ENCODE results near the gene UFC1. TPM values are rescaled to one million over a fixed set of nuclear protein-coding genes. Genes with fewer than 3 reads are reported as not detected.

Gene UFC1
- total and polyA plus RNA-seq, 12 donors, result 43.0 to 142 (median 74.9) TPM

DNA sequence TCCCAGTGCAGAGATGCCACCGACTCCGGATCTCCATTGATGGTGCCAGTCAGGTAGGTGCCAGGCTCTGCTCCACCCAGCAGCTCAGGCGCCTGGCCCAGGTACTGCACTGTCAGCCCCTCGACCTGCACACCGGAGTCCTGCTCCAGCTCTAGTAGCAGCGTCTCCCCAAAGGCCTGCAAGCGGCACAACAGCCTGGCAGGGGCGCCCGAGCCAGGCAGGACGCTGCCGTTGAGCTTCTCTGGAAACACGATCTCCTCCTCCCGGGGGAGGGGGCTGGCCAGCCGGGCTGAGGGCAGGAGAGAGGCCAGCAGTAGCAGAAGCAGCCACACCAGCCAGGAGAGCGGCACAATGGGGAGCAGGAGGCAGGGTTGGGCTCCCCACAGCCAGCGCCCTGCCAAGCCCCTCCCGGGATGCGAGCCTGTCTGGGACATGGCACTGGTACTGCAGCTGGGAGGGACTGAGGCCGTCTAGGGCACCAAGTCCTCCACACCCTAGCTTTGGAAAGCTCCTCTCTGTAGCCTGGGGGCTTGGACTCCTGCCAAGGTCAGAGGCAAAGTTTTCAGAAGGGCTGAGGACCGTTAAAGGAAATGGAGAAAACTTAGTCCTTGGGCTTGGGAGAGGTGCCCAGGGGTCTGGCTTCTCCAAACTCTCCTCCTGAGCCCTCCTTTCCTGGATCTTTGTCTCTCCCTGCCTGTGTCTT is 44.6 kb downstream of the UFC1 start:
- Histone ChIP-seq H3K4me3 (peak overlapping the region; percentile 28 to 67 (median 57)), H3K27me3 (no peaks in the 10 kb centered on the region), H3K4me1 (peaks cover 41 to 89% (median 79%) of the 10 kb centered on the region in 9 donors), H3K36me3 (peaks cover 0 to 35% (median 0%) of the 10 kb centered on the region in 9 donors), H3K9me3 (no peaks in the 10 kb centered on the region), H3K27ac (peak overlapping the region; percentile 80 to 100 (median 98))
- intact Hi-C loops (cut with DNase I), result loop anchor here in 4 of 10 donors (10.0 kb wide), 1 partner anchor 186 kb away; no protein-coding TSS in a partner anchor
- ATAC-seq (no peak), DNase-seq (peak in 1 of 2 donors; percentile 62)
- WGBS, 2 donors, result 22 to 25% methylated on average over 20 of the region's 20 CpGs
- TF ChIP-seq, protein P1, sequence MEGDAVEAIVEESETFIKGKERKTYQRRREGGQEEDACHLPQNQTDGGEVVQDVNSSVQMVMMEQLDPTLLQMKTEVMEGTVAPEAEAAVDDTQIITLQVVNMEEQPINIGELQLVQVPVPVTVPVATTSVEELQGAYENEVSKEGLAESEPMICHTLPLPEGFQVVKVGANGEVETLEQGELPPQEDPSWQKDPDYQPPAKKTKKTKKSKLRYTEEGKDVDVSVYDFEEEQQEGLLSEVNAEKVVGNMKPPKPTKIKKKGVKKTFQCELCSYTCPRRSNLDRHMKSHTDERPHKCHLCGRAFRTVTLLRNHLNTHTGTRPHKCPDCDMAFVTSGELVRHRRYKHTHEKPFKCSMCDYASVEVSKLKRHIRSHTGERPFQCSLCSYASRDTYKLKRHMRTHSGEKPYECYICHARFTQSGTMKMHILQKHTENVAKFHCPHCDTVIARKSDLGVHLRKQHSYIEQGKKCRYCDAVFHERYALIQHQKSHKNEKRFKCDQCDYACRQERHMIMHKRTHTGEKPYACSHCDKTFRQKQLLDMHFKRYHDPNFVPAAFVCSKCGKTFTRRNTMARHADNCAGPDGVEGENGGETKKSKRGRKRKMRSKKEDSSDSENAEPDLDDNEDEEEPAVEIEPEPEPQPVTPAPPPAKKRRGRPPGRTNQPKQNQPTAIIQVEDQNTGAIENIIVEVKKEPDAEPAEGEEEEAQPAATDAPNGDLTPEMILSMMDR (IDR thresholded peaks at IDR 0.05), result no peak

DNA sequence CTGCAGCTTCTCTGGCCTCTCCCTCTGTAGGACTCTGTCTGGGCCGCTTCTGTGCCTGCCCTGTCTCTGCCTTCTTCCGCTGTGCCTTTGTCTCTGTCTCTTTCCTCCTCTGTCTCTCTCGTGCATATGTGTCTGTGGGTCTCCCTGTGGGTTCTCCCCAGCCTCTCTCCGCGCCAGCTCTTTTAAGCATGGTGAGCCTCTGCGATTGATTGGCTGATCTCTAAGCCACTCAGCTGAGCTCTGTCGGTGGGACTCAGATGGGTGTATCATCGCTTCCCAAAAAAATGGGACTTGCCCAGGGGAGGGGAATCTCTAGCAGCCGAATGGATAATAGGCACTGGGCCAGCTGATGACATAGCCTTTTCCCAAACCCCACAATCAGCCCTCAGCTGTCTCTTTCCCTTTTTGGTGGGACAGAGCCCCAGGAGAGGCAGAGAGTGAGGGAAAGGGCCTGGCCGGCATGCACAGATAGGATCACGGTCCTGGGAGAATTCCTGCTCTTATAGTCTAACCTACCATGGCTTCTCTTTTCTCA is 45.2 kb downstream of the UFC1 start, which contains the start of gene ADAMTS4:
Gene ADAMTS4, minus strand, starts transcription at position 158 of the 535 bp plus-strand sequence. CDS start 427 bp downstream, outside the sequence.
- ATAC-seq (peak; percentile 9 to 44 (median 19)), DNase-seq (peak; percentile 62 to 87)
- Histone ChIP-seq H3K36me3 (peaks cover 0 to 35% (median 4%) of the 10 kb centered on the region in 9 donors), H3K9me3 (no peaks in the 10 kb centered on the region), H3K4me1 (peaks cover 44 to 89% (median 79%) of the 10 kb centered on the region in 9 donors), H3K27me3 (no peaks in the 10 kb centered on the region), H3K4me3 (peak within 1 kb of the TSS; percentile 28 to 67 (median 57)), H3K27ac (peak within 1 kb of the TSS; percentile 93 to 100 (median 98))
- TF ChIP-seq, protein P1 (IDR thresholded peaks at IDR 0.05), result no peak
- intact Hi-C loops (cut with DNase I), result loop anchor here in 4 of 10 donors (10.0 kb wide), 1 partner anchor 186 kb away; no protein-coding TSS in a partner anchor
- 49 to 63% methylated on average over 11 of the region's 11 CpGs for WGBS, 2 donors

DNA sequence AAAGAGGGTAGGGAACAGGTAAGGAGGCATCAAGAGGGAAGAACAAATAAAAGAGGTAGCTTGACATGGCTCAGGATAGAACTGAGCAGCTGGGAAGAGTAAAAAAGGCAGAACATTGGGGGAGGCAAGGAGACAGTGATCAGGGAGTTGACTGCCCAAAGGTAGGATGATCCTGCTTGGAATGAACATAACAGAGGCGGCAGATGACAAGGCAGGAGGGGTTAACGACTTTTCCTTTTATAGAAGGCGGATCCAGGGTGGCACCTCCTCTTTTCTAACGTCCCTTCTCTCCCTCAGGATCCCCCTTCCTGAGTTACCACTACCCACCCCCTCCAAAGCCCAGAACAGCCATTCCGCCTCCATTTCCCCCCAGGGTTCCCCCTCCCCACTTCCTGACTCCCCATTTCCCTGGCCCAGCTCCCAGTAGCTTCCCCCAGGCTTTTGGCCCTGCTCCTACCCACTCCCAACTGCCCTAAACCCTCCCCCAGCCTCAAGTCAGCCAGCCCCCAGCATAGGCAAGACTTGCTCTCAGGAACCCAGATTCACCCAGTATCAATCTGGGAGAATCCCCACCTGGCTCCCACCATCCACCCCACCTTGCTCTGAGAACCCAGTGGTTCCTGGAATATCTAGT is 45.8 kb downstream of the UFC1 start:
- DNase-seq (no peak), ATAC-seq (no peak)
- H3K9me3 ChIP-seq, result no peaks in the 10 kb centered on the region
- H3K27ac ChIP-seq, result peak overlapping the region; percentile 93 to 100 (median 98)
- H3K36me3 ChIP-seq, result peaks cover 0 to 35% (median 4%) of the 10 kb centered on the region in 9 donors
- peak overlapping the region in 2 of 10 donors; percentile 60 to 67 for H3K4me3 ChIP-seq
- no peaks in the 10 kb centered on the region for H3K27me3 ChIP-seq
- TF ChIP-seq, protein P1 (IDR thresholded peaks at IDR 0.05), result no peak
- H3K4me1 ChIP-seq, result peaks cover 44 to 89% (median 79%) of the 10 kb centered on the region in 9 donors
- 33 to 38% methylated on average over 5 of the region's 5 CpGs for WGBS, 2 donors
- intact Hi-C loops (cut with DNase I), result loop anchor here in 4 of 10 donors (10.0 kb wide), 1 partner anchor 185 kb away; no protein-coding TSS in a partner anchor

DNA sequence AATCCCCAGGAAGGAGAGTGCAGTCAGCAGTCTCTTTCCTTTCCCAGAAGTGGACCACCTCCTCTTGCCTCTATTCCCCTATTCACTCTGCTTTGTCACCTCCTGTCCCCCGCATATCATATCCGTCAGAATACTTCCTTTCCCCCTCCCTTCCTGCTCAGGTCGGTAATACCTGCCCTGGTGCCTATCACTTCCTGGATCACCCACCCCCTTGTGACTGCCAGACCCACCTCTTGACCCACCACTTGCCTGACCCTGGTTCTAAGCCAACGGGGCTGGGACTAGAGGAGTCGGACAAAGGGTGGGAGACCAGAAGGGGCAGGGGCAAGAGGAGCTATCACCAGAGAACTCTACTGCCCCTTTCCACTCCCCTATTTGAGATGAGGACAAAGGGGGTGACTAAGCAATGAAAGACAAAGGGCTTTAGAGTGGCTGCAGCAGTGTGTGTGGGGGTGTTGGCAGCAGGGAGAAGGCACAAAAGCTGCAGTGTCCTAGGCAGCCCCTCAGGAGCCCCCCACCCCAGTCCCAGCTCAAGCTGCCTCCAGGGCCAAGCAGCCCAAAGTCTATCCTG is 46.7 kb downstream of the UFC1 start:
- H3K36me3 ChIP-seq, result peaks cover 0 to 35% (median 4%) of the 10 kb centered on the region in 9 donors
- DNase-seq (no peak), ATAC-seq (peak in 1 of 8 donors; percentile 1)
- peaks cover 44 to 89% (median 79%) of the 10 kb centered on the region in 9 donors for H3K4me1 ChIP-seq
- TF ChIP-seq, protein P1 (IDR thresholded peaks at IDR 0.05), result no peak
- H3K27me3 ChIP-seq, result no peaks in the 10 kb centered on the region
- H3K9me3 ChIP-seq, result no peaks in the 10 kb centered on the region
- H3K4me3 ChIP-seq, result peak overlapping the region in 5 of 10 donors; percentile 72 to 94 (median 81)
- H3K27ac ChIP-seq, result peak overlapping the region; percentile 93 to 100 (median 98)
- 41 to 50% methylated on average over 5 of the region's 5 CpGs for WGBS, 2 donors
- intact Hi-C loops (cut with DNase I), result no loop called here
